HT1080 (cell line): ENCODE results near the gene RBP5. TPM values are rescaled to one million over a fixed set of nuclear protein-coding genes. Genes with fewer than 3 reads are reported as not detected.
"Not testable (repeated sequence)": the region's sequence is repeated elsewhere in the genome, so short reads cannot be mapped to it uniquely, and the experiment has no call there.

ENCODE experiments used
- DNase-seq: peaks from one replicate; pipeline ENCODE4 v3.0.0-alpha.2; 2015; ENCODE audit warnings: low read depth
- total RNA-seq: library from RNA; depleted of rRNA; stranded (reverse); fragments of >200 nt; shearing (Covaris generic); gene quantifications from 2 replicates; pipeline ENCODE4 v1.2.3, GENCODE V29; 2014

Gene RBP5
- total RNA-seq, 1 experiment from 2014 or later: not detected

DNA sequence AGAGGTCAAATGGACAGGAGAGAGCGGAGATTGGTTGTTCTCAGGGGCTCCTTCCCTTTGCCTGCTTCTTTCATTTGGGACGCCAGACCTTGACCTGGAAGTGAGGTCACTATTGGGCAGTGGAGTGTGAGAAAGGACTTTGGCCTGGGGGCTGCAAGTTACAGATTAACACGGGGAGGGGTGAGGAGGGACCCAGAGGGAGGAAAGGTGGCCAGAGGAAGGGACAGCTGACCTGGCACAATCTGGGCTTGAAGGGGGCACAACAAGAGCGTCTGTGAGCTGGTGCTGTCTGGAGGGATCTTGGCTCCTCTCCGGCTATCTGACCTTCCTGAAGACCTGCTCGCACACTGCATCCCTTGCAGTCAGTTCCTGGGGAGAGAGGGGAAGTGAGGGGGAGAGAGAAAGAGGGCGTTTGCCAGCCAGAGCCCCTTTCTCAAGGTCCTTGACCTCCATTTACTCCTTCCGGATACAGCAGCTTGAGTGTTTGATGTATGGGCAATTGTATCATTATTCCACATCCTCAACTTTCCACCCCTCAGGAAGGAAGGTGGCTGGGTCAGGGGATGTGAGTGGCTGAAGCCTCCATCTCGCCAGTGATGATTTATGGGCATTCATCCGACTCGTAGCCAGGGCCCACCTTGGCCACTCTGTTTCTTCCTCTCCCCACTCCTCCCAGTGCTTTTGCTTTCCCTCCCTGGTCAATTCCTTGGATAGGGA is 4.7 kb downstream of the RBP5 start:
- no peak for DNase-seq

DNA sequence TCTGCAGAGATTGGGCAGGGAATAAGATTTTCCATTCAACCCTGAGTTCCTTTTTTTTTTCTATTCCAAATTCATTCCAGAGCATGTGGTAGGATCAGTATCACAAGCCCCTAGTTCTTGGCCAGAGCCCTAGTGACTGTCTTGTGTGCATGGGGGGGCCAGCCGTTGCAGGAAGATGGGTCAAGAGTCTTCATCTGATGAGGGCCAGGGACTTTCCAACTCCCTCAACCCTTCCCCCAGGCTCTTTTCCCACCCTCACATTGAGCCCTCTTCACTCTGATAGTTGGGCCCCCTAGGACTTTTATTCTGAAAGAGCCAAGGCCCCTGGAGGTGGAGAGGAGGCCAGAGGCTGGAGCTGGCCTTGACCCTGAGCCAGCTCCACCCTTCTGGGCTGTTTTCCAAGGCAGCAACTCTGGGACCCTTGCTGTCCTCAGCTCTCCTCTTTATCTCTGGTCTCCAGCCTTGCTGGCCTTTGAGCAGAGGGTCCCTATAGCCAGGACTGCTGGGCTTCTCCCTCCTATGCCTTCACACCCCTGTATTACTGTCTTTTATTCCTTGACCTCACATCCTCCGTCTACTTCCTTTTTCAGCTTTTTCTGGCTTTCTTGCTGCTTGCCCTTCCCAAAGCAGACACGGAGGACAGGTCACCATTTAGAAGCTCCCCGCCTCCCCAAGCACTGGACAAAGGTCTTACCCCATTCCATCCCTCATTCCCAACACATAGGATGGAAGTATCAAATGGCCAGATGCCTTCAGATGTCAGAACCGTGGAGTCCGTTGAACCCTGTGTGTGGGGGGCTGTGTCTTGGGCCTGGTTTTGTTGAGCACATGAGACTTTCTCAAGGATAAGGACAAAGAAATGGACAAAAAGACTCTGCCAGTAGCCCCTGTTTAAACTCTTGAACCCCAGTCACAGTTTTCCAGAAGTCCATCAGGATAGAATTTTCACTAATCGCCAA is 5.6 kb downstream of the RBP5 start:
- DNase-seq: no peak

DNA sequence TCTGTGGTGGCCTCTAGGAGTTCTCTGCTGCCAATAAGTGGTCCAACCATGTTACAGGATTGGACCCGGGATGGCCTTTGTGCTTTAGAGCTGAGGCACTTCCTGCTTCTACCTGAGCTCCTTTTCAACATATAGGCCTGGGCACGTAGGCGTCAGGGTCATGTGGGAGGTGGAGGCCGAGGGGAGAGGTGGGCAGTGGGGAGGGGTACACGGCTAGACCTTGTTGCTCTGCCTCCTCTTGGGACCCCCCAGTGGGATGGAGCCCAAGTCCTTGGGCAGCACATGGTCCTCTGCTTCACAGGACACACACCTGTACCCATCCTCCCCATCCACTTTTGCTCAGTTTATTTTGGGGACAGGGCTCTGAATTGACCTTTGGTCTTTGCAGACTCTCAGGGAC is 7.4 kb downstream of the RBP5 start:
- no peak for DNase-seq

DNA sequence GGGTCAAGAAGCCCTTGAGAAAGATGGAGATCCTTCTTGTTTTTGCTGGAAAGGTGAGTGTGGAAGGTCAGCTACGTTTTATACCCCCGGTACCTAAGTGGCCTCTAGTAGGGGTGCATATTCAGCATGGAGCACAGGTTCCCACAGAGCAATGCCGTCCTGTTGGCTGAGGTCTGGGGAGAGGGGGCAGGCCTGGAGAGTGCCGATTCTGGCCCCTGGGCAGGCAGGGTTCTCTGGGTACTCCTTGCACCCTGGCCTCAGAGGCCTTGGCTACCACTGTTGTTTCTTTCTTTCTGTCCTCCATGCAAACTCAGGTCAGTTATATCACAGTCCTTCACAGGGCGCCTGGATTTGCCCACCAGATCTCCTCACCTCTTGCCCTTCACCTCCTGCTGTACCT is 8.5 kb downstream of the RBP5 start:
- no peak for DNase-seq

DNA sequence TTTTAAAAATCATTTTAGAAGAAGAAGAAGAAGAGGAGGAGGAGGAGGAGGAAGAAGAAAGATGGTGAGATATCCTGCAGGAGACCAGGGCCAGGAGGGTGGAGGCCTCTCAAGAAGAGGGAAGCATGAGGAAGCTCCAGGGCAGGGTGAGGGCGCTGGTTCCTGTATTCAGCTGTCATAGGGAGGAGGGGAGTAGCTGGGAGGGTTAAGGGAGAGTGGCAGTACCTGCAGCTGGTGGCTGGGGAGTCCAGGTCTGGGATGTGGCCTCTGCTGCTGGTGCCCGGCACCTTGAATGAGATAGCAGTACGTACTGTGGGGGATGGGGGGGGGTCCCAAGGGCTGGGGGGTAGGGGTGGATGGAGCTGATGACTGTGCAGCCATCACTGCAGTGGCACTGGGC is 9.8 kb downstream of the RBP5 start:
- DNase-seq: no peak

DNA sequence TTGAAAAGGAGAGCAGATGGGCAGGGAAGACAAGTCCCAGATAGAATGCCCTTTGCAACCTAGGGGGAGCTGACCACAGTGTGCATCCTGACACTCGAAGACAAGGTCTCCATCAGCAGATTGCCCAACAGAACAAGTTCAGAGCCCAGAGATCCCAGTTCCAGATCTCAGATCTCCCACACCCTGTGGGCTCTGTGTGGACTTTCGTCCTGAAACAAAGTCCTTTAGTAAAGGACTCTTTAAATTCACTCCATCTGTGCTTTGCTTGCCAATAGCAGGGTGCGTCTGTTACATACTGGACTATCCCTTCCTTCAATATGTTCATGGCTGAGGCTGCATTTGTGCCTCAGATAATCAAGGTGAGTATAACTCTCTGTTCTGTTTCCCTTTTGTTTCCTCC is 11.0 kb downstream of the RBP5 start:
- DNase-seq: no peak

DNA sequence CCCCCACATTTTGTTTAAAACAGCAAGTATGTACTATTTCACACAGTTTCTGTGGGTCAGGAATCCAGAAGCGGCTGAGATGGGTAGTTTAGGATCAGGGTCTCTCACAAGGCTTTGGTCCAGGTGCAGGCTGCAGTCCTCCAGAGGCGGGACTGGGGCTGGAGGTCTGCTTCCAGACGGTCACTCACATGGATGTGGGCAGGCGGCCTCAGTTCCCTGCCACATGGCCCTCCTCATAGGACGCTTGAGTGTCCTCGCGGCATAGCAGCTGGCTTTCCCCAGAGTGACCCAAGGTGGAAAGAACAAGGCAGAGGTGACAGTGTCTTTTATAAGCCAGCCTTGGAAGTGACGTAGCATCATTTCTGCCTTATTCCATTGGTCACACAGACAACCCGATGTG is 11.8 kb downstream of the RBP5 start:
- no peak for DNase-seq

DNA sequence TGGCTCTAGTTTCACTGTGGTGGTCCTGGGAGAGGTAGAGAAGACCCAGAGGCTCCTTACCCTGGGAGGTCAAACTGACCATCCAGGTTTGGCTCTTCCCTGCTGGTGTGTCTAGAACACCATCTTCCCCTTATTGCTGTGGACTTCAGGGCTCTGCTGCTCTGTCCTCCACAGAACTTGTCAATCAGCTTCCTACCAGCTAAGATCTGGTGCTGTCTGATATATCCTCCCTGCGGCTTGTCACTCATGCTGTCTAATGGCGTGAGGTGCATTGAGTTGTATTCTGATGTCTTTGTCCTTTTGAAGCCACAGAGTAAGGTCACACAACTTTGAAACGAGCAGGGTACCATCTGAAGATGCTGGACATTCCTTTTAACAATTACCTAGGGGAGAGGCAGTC is 12.5 kb downstream of the RBP5 start:
- DNase-seq: no peak

DNA sequence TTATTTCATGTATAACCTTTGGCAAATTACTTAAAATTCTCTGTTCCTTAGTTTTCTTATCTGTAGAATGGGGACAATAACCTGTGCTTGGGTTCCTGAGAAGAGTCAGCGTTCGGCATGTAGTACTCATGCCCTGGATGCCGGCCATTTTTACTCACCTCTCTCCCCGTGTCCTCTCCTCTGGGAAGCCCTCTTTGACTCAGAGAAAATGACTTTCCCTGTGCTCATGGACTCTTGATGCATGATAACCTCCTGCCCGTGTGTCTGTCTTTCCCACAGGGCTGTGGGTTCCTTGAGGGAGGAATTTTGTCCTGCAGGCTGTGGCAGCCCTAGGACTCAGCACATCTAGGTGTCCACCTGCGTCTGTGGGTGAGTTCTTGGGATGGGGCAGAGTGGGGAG is 13.8 kb downstream of the RBP5 start:
- no peak for DNase-seq

DNA sequence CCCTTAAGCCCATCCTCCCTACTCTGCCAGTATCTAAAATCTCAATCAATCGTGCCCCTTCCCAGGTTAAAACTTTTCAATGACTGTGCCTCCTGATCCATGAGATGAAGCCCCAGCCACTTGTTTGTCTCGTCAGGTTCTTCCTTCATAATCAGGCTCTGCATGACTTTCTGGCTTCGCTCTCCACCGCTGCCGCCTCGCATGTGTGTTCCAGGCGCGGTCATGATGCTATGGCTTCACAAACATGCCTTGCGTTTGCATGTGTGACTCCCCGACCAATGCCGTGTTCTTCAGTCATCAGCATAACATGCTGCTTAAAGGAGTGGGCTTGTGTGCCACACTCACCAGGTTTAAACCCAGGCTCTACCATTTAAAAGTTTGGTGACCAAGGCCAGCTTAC is 14.7 kb downstream of the RBP5 start:
- no peak for DNase-seq

DNA sequence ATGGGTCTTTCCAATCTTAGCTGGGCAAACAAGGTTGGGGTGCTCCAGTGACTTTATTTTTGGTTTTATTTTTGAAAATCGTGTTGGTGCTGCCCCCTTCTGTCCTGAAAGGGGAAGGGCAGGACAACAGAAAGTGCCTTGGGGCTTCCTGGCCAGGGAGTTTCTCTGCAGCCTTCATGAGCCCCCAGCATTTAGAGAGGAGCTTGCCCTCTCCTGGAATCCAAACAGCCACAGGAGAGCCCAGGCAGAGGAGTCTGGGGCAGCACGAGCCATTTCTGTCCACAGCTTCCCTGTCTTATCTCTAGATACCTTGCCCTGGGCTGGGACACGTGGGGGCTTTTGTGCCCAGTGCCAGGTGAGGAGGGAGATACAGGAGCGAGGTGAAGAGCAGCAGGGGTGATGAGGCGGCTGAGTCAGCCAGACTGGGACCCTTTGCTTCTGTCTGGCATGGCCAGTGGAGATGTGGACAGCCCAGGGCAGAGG is 15.3 kb downstream of the RBP5 start:
- DNase-seq: peak; percentile 42

DNA sequence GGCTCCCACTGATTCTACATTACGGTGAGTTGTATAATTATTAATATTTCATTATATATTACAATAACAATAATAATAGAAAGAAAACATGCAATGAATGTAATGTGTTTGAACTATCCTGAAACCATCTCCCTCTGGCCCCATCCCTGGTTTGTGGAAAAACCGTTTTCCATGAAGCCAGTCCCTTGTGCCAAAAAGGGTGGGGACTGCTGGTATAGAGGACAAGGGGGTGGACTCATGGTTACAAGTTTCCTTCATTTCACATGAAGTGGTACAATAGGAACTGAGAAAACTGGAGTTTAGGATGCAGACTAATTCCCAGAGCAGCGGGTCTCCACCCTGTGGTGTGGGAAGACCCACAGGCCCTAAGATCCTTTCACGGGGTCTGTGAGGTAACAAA is 16.6 kb downstream of the RBP5 start:
- no peak for DNase-seq

DNA sequence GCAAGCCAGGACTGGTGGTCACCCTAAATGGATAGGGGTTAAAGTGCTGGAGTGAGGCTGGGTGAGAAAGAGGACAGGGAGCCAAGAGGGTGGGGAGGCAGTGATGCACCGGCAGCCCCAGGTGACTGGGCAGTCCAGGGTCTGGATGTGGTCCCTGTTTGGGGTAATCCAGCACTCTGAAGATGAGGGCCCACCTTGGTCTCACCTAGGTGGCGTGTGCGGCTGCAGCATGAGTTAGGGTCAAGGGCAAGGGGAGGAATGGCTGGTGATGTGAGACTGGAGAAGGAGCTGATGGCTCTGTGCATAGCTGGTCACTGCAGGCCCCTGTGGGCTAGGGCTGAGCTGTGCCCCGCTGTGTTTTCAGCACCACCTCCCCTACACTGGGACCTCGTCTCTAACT is 18.0 kb downstream of the RBP5 start:
- DNase-seq: no peak

DNA sequence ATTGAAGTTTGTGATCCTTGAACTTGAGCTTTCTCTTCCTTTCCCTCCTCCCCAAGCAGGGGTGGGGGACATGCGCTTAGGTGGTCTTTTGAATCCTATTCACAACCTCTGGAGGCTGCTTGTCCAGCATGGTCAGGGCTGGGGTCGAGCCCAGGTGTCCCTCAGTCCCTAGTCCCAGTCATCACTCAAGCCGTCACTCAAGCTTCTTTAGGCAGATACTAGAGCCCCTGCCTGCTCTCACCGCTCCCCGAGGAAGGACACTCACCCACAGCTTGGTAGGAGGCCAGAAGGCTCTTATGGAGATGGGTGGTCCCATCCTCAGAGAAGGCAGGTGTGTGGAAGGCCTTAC is 19.1 kb downstream of the RBP5 start:
- no peak for DNase-seq

DNA sequence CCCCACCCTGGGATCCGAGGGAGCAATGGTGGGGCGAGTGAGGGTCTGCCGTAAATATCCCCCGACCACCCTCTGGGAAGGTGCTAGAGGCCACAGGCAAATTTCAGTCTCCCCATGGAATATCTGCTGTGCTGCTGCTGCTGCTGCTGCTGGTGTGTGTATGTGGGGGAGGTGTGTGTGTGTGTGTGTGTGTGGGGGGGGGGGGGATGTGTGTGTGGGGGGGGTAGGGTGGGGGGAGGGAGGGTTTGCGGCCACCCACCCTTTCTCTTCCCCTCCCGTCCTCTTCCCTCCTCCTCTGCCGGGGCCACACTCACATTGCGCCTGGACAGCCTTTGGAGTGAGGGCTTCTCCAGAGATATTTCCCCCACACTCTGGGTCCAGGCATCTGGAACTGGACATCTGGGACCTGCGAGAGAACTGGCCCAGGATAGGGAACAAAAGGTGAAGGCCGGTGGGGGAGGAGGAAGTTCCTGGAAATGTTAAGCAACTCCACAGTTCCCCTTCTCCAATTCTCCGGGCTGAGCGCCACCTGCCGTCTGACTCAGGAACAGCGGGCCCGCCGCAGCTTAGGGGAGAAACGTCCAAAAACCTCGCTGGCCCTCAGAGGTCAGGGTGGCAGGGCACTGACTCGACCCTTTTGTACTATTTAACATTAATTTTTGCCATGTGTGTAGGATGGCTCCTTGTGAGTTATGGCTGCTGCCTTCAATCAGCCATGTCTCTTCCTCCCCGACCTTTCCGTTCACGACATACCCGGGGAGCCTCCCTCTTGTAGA is 19.7 kb downstream of the RBP5 start, which contains the start of gene C1RL:
Gene C1RL (minus strand): TSS at position 419 of the 776 bp plus-strand sequence. CDS start 34 bp downstream, at position 385.
- peak; percentile 79 for DNase-seq

DNA sequence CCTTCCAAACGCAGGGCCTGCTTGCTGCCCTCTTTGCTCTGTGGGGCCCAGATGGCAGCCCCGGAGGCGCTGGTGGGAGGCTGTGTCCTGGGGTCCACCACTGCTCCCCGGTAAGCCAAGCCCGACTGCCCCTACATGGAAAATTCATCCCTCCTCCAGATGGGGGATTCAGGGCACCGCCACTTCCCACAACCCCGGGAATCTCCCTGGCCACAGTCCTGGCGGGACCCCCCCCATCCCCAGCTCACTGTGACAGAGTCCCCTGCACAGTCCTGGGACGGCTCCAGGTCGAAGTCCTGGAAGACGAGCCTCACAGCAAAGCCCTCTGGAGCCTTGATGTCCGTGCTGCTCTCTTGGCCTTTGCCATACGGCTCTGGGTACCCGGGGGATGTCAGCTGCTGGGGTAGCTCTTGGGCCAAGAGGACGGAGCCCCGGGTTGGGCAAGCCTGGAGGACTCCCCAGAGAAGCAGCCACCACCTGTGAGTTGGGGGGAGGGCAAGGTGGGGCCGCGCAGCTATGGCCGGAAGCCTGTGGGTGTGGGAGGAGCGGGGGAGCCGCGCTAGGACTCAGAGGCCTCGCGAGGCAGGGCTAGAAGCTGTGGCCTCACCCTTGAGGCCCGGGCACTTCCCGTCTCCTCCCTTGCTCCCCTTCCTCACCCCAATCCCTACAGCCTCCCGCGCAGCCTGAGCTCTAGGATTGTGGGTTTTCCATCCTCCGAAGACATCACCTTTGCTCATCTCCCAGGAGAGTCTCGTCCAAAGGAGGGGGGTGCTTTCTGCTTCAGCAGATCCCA is 20.5 kb downstream of the RBP5 start:
- peak; percentile 83 for DNase-seq

DNA sequence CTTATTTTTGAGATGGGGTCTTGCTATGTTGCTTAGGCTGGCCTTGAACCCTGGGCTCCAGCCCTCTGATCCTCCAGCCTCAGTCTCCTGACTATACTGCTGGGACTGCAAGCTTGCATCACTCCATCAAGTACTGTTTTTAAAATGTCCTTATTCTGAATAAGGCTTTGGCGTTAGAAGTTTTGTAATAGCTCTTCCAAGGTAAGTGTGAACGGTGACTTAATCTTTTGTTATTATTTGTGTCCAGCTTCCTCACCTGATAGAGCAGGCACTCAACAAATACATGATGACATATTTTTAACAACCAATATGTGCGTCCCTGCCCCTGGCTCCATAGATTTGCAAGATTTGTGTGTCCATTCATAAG is 21.1 kb downstream of the RBP5 start:
- no peak for DNase-seq

DNA sequence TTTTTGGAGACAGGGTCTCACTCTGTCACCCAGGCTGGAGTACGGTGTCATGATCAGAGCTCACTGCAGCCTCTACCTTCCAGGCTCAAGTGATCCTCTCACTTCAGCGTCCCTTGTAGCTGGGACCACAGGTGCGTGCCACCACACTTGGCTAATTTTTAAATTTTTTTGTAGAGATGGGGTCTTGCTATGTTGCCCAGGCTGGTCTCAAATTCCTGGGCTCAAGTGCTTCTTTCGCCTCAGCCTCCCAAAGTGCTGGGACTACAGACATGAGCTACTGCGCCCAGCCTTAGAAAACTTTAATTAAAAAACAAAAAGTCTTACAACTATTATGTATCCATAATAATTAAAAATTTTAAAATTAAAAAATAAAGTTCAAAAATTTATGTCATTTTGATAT is 21.5 kb downstream of the RBP5 start:
- not testable (repeated sequence) for DNase-seq

DNA sequence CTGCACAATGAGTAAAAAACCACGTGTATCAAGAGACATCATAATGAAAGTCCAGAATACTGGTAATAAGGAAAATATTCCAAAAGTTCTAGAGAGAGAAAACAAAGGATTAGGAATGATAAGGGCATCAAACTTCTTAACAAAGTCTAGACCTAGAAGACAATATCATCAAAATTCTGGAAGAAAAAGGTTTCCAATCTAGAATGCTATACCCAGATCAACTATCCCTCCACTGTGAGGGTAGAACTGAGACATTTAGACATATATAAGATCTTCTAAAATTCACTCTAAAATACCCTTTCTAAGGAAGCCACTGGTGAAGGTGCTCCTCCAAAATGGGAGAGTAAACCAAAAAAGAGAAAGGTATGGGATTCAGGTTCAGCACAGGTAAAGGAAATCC is 22.6 kb downstream of the RBP5 start:
- no peak for DNase-seq

DNA sequence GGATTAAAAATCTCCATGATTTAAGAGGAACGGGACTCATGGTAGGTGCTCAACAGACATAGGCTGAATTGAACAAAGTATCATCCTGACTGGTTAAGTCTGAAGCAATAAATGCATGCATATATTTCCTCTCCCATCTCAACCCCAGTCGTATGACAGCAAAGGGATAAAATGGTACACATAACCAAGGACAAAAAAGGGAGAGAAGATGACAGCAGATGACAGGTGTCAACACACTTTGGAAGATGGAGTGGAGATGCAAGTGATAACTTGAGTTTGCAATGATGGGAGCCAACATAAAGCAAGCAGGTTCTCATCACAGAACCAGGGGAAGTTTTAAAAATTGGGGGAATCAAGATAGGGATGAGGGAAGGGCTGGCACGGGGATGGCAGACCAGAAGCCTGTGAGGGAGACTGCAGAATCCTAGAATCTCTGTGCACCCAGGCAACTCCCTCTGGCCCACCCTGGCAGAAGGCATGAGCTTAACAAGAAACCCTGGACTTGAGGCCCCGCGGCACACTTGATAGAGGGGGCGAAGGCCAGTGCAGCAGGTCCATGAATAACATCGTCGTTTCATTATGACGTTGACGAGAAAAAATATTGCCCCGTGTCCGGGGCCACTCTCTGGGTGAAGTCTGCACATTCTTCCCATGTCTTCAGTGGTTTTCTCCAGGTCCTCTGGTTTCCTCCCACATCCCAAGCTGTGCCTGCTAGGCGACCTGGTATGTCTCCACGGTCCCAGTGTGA is 24.7 kb downstream of the RBP5 start:
- DNase-seq: no peak
